Eye (tissue), 1 donor: Measurements from ENCODE around the gene MYO1H.
"Not testable (repeated sequence)": the region's sequence is repeated elsewhere in the genome, so short reads cannot be mapped to it uniquely, and the experiment has no call there.

Source experiments
- DNase-seq: peaks from one replicate; pipeline ENCODE4 v3.0.0-alpha.2; 2015

The MYO1H gene

DNA sequence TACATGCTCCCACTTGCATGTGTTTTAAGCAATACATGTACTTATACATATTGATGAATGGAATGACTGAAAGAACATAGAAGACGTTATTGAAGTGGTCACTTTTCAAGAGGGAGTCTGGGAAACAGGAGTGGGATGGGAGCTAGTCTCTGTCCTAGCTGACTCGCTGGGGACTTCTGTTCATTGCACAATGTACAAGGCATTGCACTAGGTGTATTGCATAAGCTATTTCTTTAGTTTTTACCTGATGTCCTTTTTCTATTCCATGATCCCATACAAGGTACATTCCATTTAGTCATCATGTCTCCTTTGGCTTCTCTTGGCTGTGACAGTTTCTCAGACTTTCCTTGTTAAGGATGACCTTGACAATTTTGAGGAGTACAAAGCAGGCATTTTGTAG lies 4.0 kb upstream of the MYO1H start:
- no peak for DNase-seq

DNA sequence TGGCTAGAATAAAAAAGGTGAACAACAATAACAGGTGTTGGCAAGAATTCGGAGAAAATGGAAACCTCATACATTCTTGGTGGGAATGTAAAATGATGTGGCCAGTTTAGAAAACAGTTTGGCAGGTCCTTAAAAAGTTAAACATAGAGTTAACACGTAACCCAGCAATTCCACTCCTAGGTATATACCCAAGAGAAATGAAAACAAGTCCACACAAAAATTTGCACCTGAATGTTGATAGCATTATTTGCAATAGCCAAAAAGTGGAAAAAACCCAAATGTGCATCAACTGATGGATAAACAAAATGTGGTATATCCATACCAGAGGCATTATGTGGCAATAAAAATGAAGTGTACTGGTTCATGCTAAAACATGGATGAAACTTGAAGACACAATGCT lies 2.3 kb upstream of the MYO1H start:
- DNase-seq, result no peak

DNA sequence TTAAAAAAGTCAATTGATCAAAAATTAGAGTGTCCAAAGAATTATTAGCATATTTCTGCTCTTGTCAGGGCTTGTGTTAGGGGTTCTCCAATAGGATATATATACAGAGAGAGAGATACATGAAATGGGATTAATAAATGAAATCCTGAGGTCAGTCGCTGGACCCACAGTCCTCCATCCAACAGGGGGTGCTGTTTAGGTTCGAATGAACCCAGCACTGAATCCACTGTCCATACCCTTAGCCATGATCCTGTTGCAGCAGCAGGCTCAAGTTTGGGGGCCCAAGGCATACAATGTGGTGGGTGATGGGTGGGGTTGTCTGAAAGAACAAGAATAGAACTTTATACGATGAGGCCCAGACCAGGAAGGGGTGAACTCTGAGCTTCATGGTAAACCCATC lies 780 bp upstream of the MYO1H start:
- no peak for DNase-seq

DNA sequence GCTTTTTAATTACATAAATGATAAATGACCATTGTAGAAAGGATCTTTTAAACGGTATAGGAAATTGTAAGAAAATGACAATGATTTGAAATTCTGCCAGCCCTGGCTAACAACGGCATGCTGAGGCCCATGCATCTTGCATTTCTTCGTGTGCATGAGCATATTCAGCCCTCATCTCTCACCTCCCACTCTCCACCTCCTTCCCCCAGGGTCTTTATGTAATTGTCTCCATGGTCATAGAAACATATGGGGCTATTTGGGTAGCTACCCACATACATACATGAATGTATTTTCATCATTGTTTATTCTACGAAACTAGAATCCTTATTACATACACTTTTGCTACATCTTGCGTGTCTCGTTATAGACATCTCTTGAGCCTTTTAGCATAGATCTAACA lies 4.5 kb downstream of the MYO1H start:
- DNase-seq, result no peak

DNA sequence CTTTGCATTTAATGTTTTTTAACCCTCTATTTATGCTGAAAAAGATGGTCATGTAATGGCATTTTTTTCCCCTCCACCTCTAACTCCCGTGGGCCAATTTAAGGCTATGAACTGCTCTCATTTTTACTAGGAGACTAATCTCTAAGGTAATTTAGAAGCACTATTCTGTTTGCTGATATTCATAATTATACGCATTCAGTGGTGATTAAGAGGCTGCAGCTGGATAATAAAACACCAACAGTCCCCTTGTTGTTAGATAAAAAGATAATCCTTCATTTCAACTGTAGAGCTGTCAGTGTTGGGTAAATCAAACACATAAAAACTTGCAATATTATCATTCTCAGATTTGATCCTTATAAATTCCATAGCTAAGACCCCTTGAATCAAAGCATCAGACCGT lies 8.9 kb downstream of the MYO1H start:
- DNase-seq, result no peak

DNA sequence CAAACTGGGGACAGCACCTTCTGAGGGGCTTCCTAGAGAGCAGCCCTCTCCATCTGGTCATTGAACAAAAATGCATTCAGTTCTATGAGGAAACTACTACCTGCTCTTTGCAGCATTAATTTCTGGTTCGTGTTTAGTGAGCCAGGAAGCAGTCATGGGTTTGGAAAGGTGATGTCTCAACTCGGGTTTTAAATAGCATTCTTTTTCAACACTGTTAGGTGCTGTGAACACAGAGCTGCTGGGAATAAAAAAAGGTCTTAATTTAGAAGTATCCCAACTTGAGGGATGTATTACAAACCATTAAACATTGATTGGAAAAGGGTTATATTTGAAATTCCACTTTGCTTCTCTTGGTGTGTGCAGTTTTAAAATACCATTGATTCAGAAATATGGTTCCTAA lies 9.3 kb downstream of the MYO1H start:
- DNase-seq, result no peak

DNA sequence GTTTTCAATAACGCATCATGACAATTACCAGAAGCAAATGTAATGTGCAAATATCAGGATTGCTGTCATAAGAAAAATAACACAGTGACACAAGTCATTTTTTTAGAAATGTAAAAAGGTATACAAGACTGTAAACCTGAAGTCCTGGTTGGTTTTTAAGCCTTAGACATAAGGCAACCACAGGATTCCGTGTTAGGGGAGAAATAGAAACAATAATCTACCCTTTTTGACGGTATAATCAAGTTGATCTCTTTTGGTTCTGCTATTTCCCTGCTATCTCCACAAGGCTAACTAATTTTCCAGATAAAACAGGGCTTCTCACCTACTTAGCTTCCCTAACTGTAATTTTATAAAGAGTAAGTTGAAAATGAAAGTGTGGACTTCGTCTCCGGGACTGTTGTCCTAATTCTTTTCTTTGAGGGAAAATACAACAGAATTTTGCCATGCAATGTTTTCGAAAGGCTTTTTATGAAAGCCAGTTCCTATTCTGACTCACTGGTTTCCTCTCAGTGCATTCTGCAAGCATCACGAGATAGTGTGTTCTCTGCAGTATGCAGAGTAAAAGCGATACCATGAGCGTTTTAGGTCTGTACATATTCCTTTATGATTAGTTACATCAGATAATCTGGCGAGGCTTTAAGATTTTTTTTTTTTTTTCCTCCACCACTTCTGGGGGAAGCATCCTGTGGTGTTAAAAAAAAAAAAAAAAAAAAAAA lies 10.6 kb downstream of the MYO1H start:
- DNase-seq, result no peak

DNA sequence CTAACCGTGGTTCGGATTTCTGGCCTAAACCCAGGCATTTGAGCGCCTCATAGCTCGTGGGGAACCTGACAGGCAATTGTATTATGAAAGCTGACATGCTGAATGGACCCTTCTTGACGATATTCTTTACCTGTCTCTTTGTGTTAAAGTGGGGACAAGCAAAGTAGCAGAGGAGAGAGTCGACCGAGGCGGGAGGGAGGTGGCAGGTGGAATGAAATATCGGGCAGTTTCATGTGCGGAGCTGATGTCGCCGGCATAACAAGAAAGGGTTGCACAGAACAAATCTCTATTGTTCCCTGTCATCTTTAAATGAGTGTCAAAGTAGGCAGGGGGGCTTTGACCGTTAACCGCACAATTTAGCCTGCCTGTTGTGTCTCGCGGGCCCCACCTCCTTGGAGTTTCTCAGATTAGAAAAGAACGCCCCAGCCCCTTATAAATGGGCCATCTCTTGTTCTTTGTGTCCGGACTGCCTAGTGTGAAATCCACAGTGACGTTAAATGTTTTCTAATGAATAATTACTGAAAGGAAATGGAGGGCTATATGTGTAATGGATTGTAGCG lies 11.5 kb downstream of the MYO1H start:
- peak; percentile 90 for DNase-seq

DNA sequence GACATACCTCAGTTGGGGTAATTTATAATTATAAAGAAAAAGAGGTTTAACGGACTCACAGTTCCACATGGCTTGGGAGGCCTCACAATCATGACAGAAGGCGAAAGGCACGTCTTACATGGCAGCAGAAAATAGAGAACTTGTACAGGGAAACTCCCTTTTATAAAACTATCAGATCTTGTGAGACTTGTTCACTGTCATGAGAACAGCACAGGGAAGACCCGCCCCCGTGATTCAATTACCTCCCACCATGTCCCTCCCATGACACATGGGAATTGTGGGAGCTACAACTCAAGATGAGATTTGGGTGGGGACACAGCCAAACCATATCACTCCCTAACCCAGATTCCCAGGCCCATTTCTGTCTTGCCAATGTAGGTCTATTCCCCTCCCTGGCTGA lies 22.1 kb downstream of the MYO1H start:
- no peak for DNase-seq

DNA sequence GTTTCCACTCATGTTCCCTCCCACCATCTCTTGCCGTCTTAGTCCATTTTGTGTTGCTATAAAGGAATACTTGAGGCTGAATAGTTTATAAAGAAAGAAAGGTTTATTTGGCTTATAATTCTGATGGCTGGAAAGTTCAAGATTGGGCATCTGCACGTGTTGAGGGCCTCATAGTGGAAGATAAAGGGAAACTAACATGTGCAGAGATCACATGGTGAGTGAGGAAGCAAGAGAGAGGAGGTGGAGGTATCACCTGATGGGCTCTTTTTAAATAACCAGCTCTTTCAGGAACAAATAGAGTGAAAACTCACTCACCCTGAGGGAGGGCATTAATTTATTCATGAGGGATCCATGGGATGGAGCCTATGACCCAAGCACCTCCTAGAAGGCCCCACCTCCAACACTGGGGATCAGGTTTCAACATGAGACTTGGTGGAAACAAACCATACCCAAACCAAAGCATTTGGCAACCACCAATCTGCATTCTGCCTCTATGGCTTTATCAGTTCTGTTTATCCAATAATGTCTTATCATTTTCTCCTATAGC lies 29.5 kb downstream of the MYO1H start:
- DNase-seq, result no peak

DNA sequence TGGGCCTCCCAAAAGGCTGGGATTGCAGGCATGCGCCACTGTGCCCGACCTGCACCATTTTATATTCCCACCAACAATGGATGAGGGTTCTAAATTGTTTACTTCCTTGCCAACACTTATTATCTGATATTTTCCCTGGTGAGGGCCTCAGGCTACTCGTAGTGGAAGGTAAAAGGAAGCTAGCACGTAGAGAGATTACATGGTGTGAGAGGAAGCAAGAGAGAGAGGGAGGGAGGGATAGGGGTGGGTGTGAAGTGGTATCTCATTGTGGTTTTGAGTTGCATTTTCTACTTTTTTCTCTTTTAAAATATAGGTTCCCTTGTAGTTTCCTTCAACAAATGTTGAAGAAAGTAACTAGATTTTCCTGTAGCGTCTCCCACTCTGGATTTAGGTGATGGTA lies 30.9 kb downstream of the MYO1H start:
- no peak for DNase-seq

DNA sequence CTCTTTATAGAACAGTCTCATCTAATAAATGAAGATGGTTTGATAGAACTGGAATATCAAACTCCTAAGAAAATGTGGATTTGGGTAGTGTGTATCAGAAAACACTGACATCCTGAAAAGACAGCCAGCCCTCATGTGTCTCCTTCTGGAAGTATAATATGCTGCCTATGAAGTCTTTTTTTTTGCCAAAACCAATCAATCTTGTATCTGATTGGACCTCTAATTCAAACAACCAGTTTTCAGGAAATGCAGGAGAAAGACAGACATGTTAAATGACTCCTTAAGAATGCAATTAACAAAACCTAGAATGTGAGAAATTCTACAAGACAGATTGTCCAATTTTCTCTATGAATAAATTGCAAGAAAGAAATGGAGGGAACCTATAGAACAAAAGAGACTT lies 34.3 kb downstream of the MYO1H start:
- DNase-seq, result no peak

DNA sequence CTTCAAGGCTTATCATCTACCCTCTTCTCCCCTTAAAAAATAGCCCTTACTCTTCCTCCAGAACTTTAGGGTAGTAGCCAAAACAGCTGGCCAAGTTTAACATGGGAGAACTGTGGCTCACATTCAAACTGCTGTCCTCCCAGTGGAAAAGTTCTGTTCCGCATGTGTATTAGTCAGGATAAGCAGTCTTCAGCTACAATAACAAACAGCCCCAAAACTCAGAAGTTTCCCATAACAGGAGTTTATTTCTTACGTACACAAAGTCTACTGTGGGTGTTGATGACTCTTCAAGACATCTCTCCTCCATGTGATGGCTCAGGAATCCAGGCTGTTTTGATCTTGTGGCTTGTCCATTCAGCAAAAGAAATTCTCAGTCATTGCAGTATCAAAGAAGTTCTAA lies 35.5 kb downstream of the MYO1H start:
- DNase-seq, result no peak

DNA sequence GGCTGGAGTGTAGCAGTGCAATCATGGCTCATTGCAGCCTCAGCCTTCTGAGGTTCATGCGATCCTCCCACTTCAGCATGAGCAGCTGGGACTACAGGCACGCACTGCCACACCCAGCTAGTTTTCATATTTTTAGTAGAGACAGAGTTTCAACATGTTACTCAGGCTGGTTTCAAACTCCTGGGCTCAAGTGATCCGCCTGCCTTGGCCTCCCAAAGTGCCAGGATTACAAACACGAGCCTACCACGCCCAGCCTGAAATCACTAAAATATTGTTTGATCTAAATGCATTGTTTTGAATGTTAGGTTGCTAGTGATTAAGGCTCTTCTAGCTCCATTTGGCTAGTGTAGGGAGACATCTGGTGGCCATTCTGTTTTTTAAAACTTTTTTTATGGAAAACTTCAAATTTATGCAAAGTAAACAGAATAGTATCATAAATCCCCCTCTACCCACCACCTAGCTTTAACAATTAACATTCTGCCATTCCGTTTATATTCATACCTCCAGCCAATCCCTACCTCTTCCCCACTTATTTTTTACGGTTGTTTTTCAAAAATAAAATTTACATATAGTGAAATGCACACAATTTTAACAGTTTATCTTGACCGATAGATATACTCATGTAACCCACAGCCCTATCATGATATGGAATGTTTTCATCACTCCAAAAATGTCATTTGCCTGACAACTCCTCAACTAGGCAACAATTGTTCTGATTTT lies 37.8 kb downstream of the MYO1H start:
- peak; percentile 87 for DNase-seq

DNA sequence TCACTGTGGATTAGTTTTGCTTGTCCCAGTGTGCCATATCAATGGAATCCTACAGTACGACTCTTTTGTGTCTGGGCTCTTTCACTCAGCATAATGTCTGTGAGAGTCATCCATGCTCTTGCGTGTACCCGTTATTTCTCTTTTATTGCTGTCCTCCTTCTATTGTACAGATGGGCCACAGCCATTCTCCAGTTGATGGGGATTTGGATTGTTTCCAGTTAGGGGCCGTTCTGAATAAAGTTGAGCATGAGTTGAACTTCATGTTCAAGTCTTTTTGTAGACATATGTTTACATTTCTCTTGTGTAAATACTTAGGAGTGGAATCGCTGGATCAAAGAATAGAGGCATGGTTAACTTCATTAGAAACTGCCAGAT lies 38.3 kb downstream of the MYO1H start:
- peak; percentile 29 for DNase-seq

DNA sequence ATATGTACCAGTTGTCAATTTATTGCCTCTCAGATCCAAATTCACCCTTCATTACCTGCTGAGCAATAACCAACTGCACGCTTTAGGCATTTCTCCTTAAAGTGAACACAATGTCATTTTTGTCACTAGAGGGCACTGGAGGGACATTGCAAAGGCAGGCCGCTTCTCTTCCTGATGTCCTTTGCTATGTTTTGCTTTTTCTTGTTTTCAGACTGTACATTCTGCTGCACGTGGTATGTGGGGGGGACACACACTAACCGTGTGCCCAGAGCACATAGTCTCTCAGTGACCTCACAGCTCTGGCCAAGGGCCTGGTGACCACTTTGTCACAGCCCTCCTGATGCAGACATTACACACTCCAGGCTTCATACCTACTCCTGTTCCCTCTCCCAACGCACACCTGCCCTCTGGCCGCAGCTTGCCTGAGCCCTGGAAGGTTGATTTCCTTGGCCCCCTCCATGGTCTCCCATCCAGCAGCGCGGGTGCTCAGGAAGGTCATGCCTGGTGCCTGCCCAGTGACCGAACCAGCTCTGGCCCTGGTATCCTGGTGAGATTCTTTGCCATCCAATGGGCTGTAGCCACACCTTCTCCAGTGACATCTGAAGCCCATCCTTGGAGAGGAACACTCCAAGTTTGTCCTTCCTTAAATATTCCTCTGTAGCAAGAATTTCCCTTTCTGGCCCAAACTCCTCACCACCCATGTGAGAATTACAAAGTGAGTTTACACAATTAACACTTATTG lies 39.9 kb downstream of the MYO1H start:
- peak; percentile 73 for DNase-seq

DNA sequence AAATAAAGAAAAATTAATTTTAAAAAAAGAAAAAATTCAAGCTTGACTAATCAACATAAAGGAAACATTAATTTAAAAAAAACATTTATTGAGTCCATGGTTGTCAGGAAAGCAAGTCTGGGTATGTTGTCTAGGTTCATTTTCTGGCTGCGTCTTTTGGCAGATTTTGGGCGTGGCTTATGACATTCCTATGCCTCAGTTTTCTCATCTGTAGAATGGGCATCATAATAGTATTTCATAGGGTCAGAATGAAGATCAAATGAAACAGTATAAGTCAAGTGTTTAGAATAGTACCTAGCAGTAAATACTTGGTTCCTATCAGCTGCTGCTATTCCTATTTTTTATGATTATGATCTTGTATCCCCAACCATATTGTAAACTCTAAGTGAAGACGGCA lies 40.5 kb downstream of the MYO1H start:
- DNase-seq, result no peak

DNA sequence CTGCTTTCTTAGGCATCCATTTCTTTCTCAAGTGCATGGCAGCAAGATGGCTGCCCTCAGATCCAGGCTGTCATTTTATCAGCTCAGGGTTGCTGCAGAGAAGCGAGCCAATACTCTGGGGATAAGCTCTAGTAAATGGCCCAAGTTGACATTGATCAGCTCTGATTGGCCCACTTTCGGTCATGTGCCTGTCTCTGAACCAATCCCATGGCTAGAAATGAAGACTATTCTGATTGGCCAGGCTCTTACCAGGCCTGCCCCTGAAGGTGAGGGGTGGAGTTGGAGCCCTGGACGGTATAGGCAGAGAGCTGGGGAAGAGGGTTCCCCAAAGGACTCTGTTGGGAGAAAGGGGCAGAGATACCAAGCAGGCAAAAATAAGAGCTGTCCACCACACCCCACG lies 41.4 kb downstream of the MYO1H start:
- DNase-seq, result no peak

DNA sequence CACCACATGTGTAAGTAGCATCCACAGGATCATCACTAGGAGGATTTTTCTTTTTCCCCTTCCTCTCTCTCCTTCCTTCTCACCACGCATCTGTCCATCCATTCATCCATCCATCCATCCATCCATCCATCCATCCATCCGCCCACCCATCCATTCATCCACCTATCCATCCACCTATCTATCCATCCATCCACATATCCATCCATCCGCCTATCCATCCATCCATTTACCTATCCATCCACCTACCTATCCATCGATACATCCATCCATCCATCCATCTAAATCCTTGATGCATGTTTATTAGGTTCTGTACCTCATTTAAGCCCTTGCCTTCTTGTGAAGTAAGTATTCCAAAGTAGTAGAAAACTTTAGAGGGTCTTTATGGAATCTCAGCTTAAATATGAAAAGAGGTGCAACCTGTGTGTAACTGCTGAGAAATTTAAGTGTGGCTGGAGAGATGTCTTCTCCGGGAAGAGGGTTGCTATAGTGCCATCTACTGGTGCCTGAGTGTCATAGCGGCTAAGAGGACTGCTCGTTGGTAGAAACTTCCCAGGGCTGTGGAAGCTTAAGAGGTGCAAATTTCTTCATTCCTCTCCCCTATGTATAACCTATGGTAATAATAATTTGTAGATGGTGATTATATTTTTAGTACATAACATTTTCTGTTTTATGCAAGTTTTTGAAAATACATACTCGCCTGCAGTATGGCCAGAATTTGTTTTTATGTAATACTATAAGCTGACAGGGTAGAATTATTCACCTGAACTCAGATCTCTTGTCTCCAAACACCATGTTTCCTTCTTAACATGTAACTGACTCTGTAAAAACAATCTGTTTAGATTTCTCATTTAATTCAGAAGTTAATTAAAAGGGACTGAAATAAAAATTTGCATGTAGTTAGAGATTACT lies 46.0 kb downstream of the MYO1H start:
- DNase-seq, result peak; percentile 87

DNA sequence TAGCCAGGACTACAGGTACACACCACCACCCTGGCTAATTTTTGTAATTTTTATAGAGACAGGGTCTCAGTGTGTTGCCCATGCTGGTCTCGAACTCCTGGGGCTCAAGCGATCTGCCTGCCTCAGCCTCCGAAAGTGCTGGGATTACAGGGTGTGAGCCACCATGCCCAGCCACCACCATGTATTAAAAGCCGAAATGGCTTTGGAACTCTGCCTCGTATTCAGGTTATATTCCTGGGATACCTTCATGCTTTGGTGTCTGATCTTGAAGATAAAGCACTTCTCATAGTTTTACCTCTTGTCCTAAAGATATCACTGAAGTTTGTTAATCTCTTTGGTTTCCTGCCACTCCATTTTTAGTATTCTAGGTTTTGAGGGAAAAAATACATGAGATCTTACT lies 47.2 kb downstream of the MYO1H start:
- DNase-seq, result no peak

DNA sequence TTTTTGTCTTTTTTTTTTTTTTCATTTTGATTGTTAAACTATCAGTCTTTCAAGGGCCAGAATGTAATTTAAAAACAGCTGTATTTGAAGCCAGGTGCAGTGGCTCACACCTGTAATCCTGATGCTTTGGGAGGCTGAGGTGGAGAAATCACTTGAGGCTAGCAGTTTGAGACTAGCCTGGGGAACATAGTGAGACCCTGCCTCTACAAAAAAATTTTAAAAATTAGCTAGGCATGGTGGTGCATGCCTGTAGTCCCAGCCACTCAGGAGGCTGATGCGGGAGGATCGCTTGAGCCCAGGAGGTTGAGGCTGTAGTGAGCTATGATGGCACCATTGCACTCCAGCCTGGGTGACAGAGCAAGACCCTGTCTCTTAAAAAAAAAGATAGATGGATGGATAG lies 57.1 kb downstream of the MYO1H start:
- not testable (repeated sequence) for DNase-seq

DNA sequence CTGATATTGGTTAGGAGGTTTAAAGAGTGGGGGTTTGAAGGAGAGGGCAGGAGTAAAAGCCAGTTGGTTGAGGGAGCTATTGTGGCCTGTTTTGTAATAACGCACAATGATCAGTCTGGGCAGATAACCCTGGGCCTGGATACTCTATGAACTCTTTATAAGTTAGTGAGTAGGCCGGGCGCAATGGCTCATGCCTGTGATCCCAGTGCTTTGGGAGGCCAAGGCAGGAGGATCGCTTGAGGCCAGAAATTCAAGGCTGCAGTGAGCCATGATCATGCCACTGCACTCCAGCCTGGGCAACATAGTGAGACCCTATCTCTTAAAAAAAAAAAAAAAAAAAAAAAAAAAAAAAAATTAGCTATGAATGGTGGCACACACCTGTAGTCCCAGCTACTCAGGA lies 58.4 kb downstream of the MYO1H start:
- not testable (repeated sequence) for DNase-seq
